Erythroblast (primary cell): ENCODE measurements around the gene NDUFB8.

Experiments
- DNase-seq, 2 experiments: peaks; one replicate each; lab custom pipeline; 2025; lab: John Stamatoyannopoulos, UW
- GATA1 ChIP-seq: IDR thresholded peaks from 2 replicates; pipeline ENCODE4 v1.6.1; 2011; ENCODE audit warnings: low read depth, mild to moderate bottlenecking, control low read depth, low read length, moderate library complexity
- POLR2A ChIP-seq: IDR thresholded peaks from 2 replicates; pipeline ENCODE4 v1.6.1; 2011; ENCODE audit warnings: mild to moderate bottlenecking, low read length

The NDUFB8 gene

GRCh38 chr10:100482181-100482833 is 47.4 kb downstream of the NDUFB8 start:
- TF ChIP-seq GATA1 (no peak), POLR2A (no peak)
- peak; percentile 77 to 78 for DNase-seq

GRCh38 chr10:100481462-100482081 is 48.1 kb downstream of the NDUFB8 start:
- TF ChIP-seq POLR2A (no peak), GATA1 (no peak)
- peak; percentile 79 to 89 for DNase-seq

- TF ChIP-seq GATA1 = no peak
- TF ChIP-seq POLR2A = no peak
- no peak for DNase-seq
Measured at GRCh38 chr10:100480002-100480401, 49.7 kb downstream of the NDUFB8 start.

- DNase-seq = no peak
- no peak for TF ChIP-seq POLR2A
- no peak for TF ChIP-seq GATA1
Measured at GRCh38 chr10:100479037-100479436, 50.6 kb downstream of the NDUFB8 start.

GRCh38 chr10:100477970-100478369 is 51.7 kb downstream of the NDUFB8 start:
- TF ChIP-seq POLR2A (no peak), GATA1 (no peak)
- no peak for DNase-seq
